K562 (cell line): Measurements from ENCODE around the gene SUPT3H. TPM values are rescaled to one million over a fixed set of nuclear protein-coding genes. Genes with fewer than 3 reads are reported as not detected.
A peak's percentile ranks its signal among the peaks of the same experiment; 100 is the strongest.

Experiments
- BCL6 ChIP-seq: fragments of 250-450 bp; sonication (Bioruptor Pico); IDR thresholded peaks from 2 replicates; pipeline ENCODE4 v1.4.0; 2020
- CGGBP1 ChIP-seq: fragments of 250-450 bp; sonication (Bioruptor Pico); IDR thresholded peaks from 2 replicates; pipeline ENCODE4 v1.9.0; 2021; ENCODE audit warnings: mild to moderate bottlenecking
- ELK3 ChIP-seq: fragments of 450-650 bp; formaldehyde crosslinking; IDR thresholded peaks from 2 replicates; pipeline ENCODE4 v1.4.0; 2020; ENCODE audit warnings: mild to moderate bottlenecking
- MEIS2 ChIP-seq: fragments of 450-650 bp; IDR thresholded peaks from 2 replicates; pipeline ENCODE4 v1.6.1; 2014; ENCODE audit warnings: mild to moderate bottlenecking; ENCODE audit not compliant: partially characterized antibody
- NFXL1 ChIP-seq: fragments of 450-650 bp; formaldehyde crosslinking; IDR thresholded peaks from 2 replicates; pipeline ENCODE4 v1.4.0; 2021; ENCODE audit warnings: mild to moderate bottlenecking
- NUFIP1 ChIP-seq: fragments of 450-650 bp; IDR thresholded peaks from 2 replicates; pipeline ENCODE4 v1.6.1; 2018; ENCODE audit not compliant: partially characterized antibody
- POLR2AphosphoS2 ChIP-seq: IDR thresholded peaks from 2 replicates; pipeline ENCODE4 v1.6.1; 2012; ENCODE audit warnings: low read length, improper control_type of control experiment
- REST ChIP-seq, 2 experiments: fragments of 450-650 bp; formaldehyde crosslinking in 1 of 2; IDR thresholded peaks; 2 replicates each; pipeline versions ENCODE4 v1.4.0 to v1.6.1; 2014 to 2020; ENCODE audit warnings: mild to moderate bottlenecking in 2 of 2, borderline replicate concordance in 1 of 2, low read depth in 1 of 2
- RNF219 ChIP-seq: fragments of 250-450 bp; sonication (Bioruptor Pico); IDR thresholded peaks from 2 replicates; pipeline ENCODE4 v1.5.0; 2022; ENCODE audit warnings: mild to moderate bottlenecking
- SOX6 ChIP-seq: fragments of 450-650 bp; IDR thresholded peaks from 2 replicates; pipeline ENCODE4 v1.6.1; 2014; ENCODE audit warnings: mild to moderate bottlenecking
- TCF3 ChIP-seq: sonication (generic); formaldehyde crosslinking; IDR thresholded peaks from 2 replicates; pipeline ENCODE4 v1.4.0; 2020; ENCODE audit warnings: mild to moderate bottlenecking, missing genetic modification reagents
- TCF7 ChIP-seq: sonication (generic); IDR thresholded peaks from 2 replicates; pipeline ENCODE4 v1.6.1; 2016; ENCODE audit warnings: antibody characterized with exemption, borderline replicate concordance
- TEAD1 ChIP-seq, 2 experiments: fragments of 450-650 bp in 1 of 2; sonication (generic) in 1 of 2; formaldehyde crosslinking; IDR thresholded peaks; 2 replicates each; pipeline versions ENCODE4 v1.4.0 to v1.8.0; 2020 to 2022; ENCODE audit warnings: mild to moderate bottlenecking in 2 of 2, missing genetic modification reagents in 1 of 2
- ZBED1 ChIP-seq: IDR thresholded peaks from 2 replicates; pipeline ENCODE4 v1.6.1; 2014
- ZFX ChIP-seq: sonication (generic); formaldehyde crosslinking; IDR thresholded peaks from 2 replicates; pipeline ENCODE4 v1.8.0; 2022; ENCODE audit warnings: mild to moderate bottlenecking, missing genetic modification reagents, moderate library complexity
- ZNF639 ChIP-seq, 2 experiments: fragments of 200-800 bp in 1 of 2; sonication (Bioruptor generic) in 1 of 2; sonication (generic) in 1 of 2; formaldehyde crosslinking in 1 of 2; IDR thresholded peaks in 1 of 2; conservative IDR thresholded peaks in 1 of 2; 2 replicates each; pipeline versions ENCODE4 v1.5.0 to v1.6.1; 2016 to 2020; ENCODE audit warnings: missing compliant biosample characterization in 1 of 2, missing genetic modification characterization in 1 of 2, missing genetic modification reagents in 1 of 2
- polyA plus RNA-seq, 8 experiments: library from polyadenylated mRNA; depleted of rRNA in 4 of 8; stranded (reverse) in 5 of 8; unstranded in 3 of 8; fragments of >200 nt; fragmentation: Nextera tagmentation in 2 of 8; fragmentation: Illumina TruSeq in 1 of 8; extraction: Ambion mirVana in 2 of 8; extraction: Trizol in 1 of 8; gene quantifications; 2 replicates each; pipeline versions ENCODE4 v1.2.1 to v1.2.3, GENCODE V29; 2011 to 2014; ENCODE audit warnings: inconsistent platforms in 1 of 8, missing spikeins in 1 of 8
- total RNA-seq, 7 experiments: library from RNA; depleted of rRNA in 6 of 7; stranded (reverse); fragments of >200 nt in 6 of 7; fragmentation: Illumina TruSeq in 2 of 7; extraction: Trizol in 2 of 7; gene quantifications; 2 replicates each; pipeline versions ENCODE4 v1.2.1 to v1.2.3, GENCODE V29; 2011 to 2021; ENCODE audit warnings: low replicate concordance in 1 of 7

The SUPT3H gene
- total and polyA plus RNA-seq, 9 of the 15 experiments (the other 6 are each of a cell fraction or from before 2014, with no cell fraction given), result 7.2 to 16.3 (median 11.9) TPM

- TF ChIP-seq RNF219 (CRISPR knock-in tag) (no peak), NFXL1 (CRISPR knock-in tag) (no peak), SOX6 (peak; percentile 61), ZBED1 (no peak), TCF7 (no peak), MEIS2 (peak; percentile 50), TEAD1 (CRISPR knock-in tag; IDR thresholded peaks at IDR 0.05) (no peak), REST (IDR thresholded peaks at IDR 0.05; ENCODE audit: borderline replicate concordance) (no peak), REST (CRISPR knock-in tag; IDR thresholded peaks at IDR 0.05; ENCODE audit: low read depth) (no peak), ZFX (CRISPR knock-in tag) (no peak), ZNF639 (CRISPR knock-in tag; conservative IDR thresholded peaks at IDR 0.05 in 1 of 2, IDR thresholded peaks at IDR 0.05 in 1 of 2) (no peak), BCL6 (CRISPR knock-in tag) (no peak), ELK3 (CRISPR knock-in tag) (no peak), CGGBP1 (CRISPR knock-in tag) (no peak), POLR2AphosphoS2 (no peak), NUFIP1 (no peak), TCF3 (CRISPR knock-in tag) (0 out of 2 replicates have a peak, but pooled peaks have one; percentile 7)
Measured at GRCh38 chr6:44974511-44974910, 403.2 kb downstream of the SUPT3H start (continued).
